Kidney epithelial cell (primary cell): ENCODE data around the gene UNC13A. TPM values are rescaled to one million over a fixed set of nuclear protein-coding genes. Genes with fewer than 3 reads are reported as not detected.

Experiments
- DNase-seq: peaks from one replicate; pipeline ENCODE4 v3.0.0-alpha.2; 2010; ENCODE audit warnings: low read depth
- H3K27me3 ChIP-seq: 2 replicates; pipeline ENCODE4 v1.6.0; 2011; ENCODE audit warnings: low read length; ENCODE audit not compliant: control insufficient read depth, insufficient read depth
- H3K36me3 ChIP-seq: 2 replicates; pipeline ENCODE4 v1.5.1; 2011; ENCODE audit warnings: low read length; ENCODE audit not compliant: control insufficient read depth, insufficient read depth
- H3K4me3 ChIP-seq: 2 replicates; pipeline ENCODE4 v1.5.1; 2011; ENCODE audit warnings: low read depth, mild to moderate bottlenecking, control low read depth, low read length
- total RNA-seq: library from RNA; depleted of rRNA; stranded (reverse); fragments of >200 nt; gene quantifications from 2 replicates; pipeline ENCODE4 v1.2.3, GENCODE V29; 2015
- TF ChIP-seq, protein P1 (sequence below): IDR thresholded peaks from 2 replicates; pipeline ENCODE4 v1.5.1; 2011; ENCODE audit warnings: mild to moderate bottlenecking, moderate library complexity, low read length, control low read depth, inconsistent platforms; ENCODE audit not compliant: insufficient read depth, poor library complexity, severe bottlenecking

The UNC13A gene
- total RNA-seq, 1 donor from 2014 or later, result 2.0 TPM

DNA sequence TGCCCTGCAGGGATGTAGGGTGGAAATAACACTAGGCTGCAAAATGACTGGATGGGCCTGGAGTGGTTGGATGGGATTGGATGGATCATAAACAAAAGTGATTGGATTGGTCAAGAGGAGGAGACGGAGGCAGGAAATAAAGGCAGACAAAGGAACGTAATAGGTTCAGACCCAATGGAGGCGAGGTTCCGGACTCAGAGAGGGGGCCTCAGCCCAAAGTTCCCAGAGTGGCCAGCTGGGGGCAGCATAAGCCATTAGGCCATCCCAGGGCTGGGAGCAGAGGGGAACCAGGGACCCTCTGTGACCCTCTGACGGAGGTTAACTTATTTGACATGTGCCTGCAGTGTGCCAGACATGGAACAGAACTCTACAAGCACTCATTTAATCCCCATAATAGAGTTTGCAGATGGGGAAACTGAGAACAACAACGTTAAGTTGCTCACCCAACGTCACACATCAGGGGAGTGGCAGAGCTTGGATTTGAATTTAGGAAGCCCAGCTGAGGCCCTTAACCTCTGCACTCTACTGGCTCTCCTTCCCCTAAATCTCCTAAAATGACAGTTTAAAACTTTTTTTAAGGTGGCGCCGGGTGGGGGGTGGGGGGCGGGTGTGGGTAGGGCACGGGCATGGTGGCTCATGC is 15.8 kb upstream of the UNC13A start:
- DNase-seq, result no peak
- TF ChIP-seq, protein P1, sequence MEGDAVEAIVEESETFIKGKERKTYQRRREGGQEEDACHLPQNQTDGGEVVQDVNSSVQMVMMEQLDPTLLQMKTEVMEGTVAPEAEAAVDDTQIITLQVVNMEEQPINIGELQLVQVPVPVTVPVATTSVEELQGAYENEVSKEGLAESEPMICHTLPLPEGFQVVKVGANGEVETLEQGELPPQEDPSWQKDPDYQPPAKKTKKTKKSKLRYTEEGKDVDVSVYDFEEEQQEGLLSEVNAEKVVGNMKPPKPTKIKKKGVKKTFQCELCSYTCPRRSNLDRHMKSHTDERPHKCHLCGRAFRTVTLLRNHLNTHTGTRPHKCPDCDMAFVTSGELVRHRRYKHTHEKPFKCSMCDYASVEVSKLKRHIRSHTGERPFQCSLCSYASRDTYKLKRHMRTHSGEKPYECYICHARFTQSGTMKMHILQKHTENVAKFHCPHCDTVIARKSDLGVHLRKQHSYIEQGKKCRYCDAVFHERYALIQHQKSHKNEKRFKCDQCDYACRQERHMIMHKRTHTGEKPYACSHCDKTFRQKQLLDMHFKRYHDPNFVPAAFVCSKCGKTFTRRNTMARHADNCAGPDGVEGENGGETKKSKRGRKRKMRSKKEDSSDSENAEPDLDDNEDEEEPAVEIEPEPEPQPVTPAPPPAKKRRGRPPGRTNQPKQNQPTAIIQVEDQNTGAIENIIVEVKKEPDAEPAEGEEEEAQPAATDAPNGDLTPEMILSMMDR, result peak; percentile 64
- Histone ChIP-seq H3K4me3 (no peak overlapping the region), H3K36me3 (no peaks in the 10 kb centered on the region), H3K27me3 (peaks cover 15% of the 10 kb centered on the region)

DNA sequence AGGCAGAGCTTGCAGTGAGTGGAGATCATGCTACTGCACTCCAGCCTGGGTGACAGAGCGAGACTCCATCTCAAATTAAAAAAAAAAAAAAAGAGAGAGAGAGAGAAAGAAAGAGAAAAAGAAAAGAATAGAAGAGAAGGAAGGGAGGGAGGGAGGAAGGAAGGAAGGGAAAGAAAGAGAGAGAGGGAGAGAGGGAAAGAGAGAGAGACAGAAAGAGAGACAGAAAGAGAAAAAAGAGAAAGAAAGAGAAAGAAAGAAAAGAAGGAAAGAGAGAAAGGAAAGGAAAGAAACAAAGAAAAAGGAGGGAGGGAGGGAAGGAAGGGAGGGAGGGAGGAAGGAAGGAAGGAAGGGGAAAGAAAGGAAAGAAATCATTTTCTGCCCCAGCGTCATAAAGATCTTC is 7.0 kb upstream of the UNC13A start:
- TF ChIP-seq, protein P1, result no peak
- H3K4me3 ChIP-seq, result no peak overlapping the region
- H3K27me3 ChIP-seq, result peaks cover 7% of the 10 kb centered on the region
- H3K36me3 ChIP-seq, result no peaks in the 10 kb centered on the region
- no peak for DNase-seq

DNA sequence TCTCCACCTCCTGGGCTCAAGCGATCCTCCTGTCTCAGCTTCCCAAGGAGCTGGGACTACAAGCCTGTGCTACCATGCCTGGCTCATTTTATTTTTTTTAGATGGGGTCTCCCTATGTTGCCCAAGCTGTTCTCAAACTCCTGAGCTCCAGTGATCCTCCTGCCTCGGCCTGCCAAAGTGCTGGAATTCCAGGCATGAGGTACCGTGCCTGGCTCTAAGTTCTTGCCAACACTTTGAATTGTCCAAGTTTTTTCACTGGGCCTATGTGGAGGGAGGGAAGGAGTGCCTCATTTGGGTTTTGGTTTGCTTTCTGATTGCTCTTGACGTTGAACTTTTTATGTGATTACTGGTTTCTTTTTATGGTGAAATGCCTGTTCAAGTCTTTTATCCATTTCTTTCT is 4.4 kb upstream of the UNC13A start:
- TF ChIP-seq, protein P1, result no peak
- Histone ChIP-seq H3K4me3 (no peak overlapping the region), H3K27me3 (peaks cover 18% of the 10 kb centered on the region), H3K36me3 (no peaks in the 10 kb centered on the region)
- DNase-seq, result no peak

DNA sequence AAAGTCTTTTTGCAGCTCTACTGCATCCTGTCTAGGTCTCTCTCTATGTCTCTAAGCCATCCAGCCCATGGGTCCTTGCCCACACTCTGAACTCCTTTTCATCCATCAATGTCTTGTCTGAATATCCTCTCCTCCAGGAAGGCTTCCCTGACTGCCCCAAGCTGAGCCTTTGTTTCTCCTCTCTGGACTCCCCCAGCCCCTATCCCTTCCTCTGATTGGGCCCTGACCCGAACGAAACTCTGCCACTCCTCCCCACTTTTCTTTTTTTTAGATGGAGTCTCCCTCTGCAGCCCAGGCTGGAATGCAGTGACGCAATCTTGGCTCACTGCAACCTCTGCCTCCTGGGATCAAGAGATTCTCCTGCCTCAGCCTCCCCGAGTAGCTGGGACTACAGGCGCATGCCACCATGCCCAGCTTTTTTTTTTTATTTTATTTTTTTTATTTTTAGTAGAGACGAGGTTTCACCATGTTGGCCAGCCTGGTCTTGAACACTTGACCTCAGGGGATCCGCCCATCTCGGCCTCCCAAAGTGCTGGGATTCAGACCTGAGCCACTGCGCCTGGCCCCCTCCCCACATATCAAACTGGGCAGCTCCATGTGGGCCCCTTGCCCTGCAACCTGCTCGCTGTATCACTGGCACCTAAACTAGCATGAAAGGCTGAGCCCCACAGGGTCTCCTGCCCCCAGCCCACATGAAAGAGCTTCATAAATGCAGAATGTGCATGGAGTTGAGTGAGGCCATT is 870 bp upstream of the UNC13A start:
- TF ChIP-seq, protein P1, result no peak
- H3K4me3 ChIP-seq, result no peak overlapping the region
- H3K27me3 ChIP-seq, result peaks cover 39% of the 10 kb centered on the region
- no peaks in the 10 kb centered on the region for H3K36me3 ChIP-seq
- DNase-seq, result no peak

DNA sequence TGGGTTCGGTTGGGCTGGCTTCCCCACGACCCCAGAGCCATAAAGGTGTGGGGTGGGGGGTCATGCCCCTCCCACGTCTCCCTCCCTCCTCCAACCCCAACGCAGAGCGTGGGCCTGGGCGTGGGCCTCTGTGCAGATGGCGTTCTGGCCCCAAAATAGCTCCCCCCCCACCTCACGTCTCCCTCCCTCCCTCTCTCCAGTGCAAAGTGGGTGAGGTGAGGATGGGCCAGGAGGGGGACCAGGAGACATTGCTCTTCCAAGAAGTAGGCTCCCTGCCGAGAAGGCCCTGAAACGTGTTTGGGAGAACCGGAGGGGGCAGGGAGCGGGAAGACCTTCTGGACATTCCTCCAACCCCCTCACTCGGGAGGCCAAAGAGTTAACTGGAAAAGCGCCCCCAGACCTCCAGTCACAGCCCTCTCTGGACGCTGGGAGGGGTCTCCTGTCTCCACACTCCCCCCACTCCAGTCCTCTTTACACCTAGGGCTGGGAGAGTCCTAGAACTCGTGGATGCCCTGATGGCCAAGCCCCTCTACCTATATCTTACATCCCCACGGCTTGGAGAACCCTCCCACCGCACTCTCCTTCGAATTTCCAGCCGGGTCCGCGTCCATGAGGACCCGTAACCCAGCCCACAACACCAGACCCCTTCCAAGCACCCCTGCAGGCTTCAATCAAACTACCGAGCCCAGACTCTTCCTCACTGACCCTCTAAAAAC is 855 bp downstream of the UNC13A start:
- Histone ChIP-seq H3K27me3 (peaks cover 39% of the 10 kb centered on the region), H3K4me3 (peak overlapping the region; percentile 15), H3K36me3 (no peaks in the 10 kb centered on the region)
- DNase-seq, result no peak
- TF ChIP-seq, protein P1, result no peak
